Activated T-helper 2 cell treated with anti-CD3 and anti-CD28 coated beads, Interferon-gamma antibody, Interleukin-2, Interleukin-4, amounts not matched to agents 10 μg/mL and 5 μg/mL and 100 μg/mL, durations not matched to agents 14 hours and 24 hours and 36 hours (primary cell): ENCODE data around the gene ACAN. TPM values are rescaled to one million over a fixed set of nuclear protein-coding genes. Genes with fewer than 3 reads are reported as not detected.
A peak's percentile ranks its signal among the peaks of the same experiment; 100 is the strongest.
"Not testable (repeated sequence)": the region's sequence is repeated elsewhere in the genome, so short reads cannot be mapped to it uniquely, and the experiment has no call there.

Source experiments
- DNase-seq: peaks from one replicate; pipeline ENCODE4 v3.0.0; 2021; ENCODE audit warnings: low spot score
- H3K27ac Mint-ChIP-seq: one replicate; pipeline ENCODE4 v1.8.0; 2021; ENCODE audit warnings: mixed read lengths
- H3K27me3 Mint-ChIP-seq: one replicate; pipeline ENCODE4 v1.8.0; 2021; ENCODE audit warnings: low read depth, mixed read lengths
- H3K36me3 Mint-ChIP-seq: one replicate; pipeline ENCODE4 v1.8.0; 2021; ENCODE audit warnings: low read depth, mixed read lengths
- H3K4me1 Mint-ChIP-seq: one replicate; pipeline ENCODE4 v1.8.0; 2021; ENCODE audit warnings: low read depth, mixed read lengths
- H3K4me3 Mint-ChIP-seq: one replicate; pipeline ENCODE4 v1.8.0; 2021; ENCODE audit warnings: low read depth, mild to moderate bottlenecking, moderate library complexity, mixed read lengths
- H3K9me3 Mint-ChIP-seq: one replicate; pipeline ENCODE4 v1.8.0; 2021; ENCODE audit warnings: mixed read lengths
- intact Hi-C: fragments of 100-400 bp; cut with micrococcal nuclease; formaldehyde crosslinking; loops from one replicate; pipeline ENCODE4 v1.15.1; 2023
- total RNA-seq: library from RNA; stranded (reverse); gene quantifications from 2 replicates; pipeline ENCODE4 v1.2.3, GENCODE V29; 2022

The ACAN gene
- total RNA-seq, 1 donor from 2014 or later: not detected

DNA sequence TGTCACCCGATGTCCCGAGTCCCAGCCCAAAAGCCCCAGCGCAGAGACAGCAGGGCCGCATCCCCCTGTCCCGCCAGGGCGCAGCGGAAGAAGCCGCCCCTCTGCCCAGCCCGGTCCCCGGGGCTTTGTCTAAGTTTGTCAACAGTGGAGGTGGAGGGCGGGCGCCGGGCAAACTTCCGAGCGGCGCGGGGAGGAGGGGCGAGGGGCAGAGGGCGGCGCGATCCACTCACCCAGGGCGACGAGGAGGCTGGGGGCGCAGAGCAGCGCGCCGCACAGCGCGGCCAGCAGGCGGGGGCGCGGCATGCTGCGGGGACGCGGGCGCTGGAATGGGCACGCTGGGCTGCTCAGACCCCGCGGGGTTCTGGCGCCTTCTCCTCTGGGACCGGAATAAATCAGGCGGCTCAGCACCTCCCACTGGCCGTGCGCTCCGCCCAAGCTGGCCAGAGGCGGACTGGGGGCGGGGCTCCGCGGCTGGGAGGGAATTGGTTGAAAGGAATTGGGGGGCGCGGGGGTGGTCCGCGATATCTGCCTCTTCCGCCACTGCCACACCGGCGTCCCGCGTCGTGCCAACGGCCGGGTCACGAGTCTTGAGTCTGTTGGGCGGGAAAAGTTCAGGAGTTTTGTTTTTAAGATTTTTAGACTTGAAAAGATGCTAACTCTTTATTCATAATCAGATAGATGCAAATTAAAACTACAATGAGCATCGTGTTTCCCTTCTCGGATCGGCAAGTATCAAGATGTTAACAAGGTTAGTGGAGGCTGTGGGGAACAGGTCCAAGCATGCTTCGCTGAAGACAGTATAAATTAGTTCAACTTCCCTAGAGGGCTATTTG, 110.0 kb downstream of the ACAN start, which contains the start of gene MFGE8:
TSS of gene MFGE8 (minus strand) at position 363 of the 833 bp plus-strand sequence. CDS start at position 303, 60 bp downstream.
- Mint-ChIP-seq H3K9me3 (no peaks in the 10 kb centered on the region), H3K27me3 (peaks cover 4% of the 10 kb centered on the region), H3K36me3 (no peaks in the 10 kb centered on the region), H3K4me1 (peaks cover 16% of the 10 kb centered on the region), H3K4me3 (peak within 1 kb of the TSS; percentile 93), H3K27ac (peak within 1 kb of the TSS; percentile 79)
- DNase-seq: peak; percentile 69
- intact Hi-C loops: loop anchor here (2.0 kb wide), 1 partner anchor 18 kb away; the partner anchor contains the start of gene HAPLN3

DNA sequence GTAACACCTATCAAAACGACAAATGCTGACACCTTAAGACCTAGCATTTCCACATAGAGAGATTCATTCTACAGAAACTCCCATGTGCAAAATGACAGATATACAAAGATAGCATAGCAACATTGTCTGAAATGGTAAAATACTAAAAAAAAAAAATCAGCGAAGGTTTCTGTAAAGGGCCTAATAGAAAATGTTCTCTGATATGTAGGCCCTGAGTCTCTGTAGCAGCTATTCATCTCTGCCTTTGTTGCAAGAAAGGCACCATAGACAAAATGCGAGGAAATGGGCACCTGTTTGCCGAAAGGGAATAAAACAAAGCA, 110.6 kb downstream of the ACAN start:
- peak overlapping the region; percentile 93 for H3K4me3 Mint-ChIP-seq
- H3K27me3 Mint-ChIP-seq: peaks cover 4% of the 10 kb centered on the region
- no peak overlapping the region for H3K27ac Mint-ChIP-seq
- DNase-seq: no peak
- H3K4me1 Mint-ChIP-seq: peaks cover 20% of the 10 kb centered on the region
- intact Hi-C loops: loop anchor here (2.0 kb wide), 1 partner anchor 19 kb away; the partner anchor contains the start of gene HAPLN3
- no peaks in the 10 kb centered on the region for H3K9me3 Mint-ChIP-seq
- H3K36me3 Mint-ChIP-seq: no peaks in the 10 kb centered on the region

DNA sequence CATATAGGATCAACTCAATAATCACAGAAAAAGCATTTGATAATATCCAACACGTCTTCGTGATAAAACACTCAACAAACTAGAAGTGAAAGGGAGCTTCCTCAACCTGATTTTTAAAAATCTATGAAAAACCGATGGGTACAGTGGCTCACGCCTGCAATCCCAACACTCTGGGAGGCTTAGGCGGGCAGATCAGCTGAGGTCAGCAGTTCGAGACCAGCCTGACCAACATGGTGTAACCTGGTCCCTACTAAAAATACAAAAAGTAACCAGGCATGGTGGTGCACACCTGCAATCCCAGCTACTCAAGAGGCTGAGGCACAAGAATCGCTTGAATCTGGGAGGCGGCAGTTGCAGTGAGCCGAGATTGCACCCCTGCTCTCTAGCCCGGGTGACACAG, 112.1 kb downstream of the ACAN start:
- Mint-ChIP-seq H3K27me3 (peaks cover 4% of the 10 kb centered on the region), H3K27ac (no peak overlapping the region), H3K36me3 (no peaks in the 10 kb centered on the region), H3K4me3 (no peak overlapping the region), H3K4me1 (peaks cover 30% of the 10 kb centered on the region), H3K9me3 (no peaks in the 10 kb centered on the region)
- intact Hi-C loops: no loop called here
- no peak for DNase-seq

DNA sequence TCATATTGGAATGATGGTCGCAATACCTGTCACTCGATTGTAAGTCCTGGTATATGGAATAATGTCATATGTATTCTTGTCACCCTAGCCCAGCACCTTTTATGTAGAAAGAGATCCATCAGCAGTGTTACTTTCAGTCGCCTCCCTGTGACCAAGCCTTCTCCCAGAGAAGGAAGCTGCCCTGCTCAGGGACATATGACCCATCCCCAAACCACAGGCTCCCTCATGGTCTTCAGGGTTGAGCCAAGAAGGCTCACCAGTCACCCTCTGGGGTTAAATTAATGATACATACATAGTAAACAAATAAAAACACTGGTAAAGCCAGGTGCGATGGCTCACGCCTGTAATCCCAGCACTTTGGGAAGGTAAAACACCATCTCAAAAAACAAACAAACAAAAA, 114.5 kb downstream of the ACAN start:
- H3K4me3 Mint-ChIP-seq: no peak overlapping the region

DNA sequence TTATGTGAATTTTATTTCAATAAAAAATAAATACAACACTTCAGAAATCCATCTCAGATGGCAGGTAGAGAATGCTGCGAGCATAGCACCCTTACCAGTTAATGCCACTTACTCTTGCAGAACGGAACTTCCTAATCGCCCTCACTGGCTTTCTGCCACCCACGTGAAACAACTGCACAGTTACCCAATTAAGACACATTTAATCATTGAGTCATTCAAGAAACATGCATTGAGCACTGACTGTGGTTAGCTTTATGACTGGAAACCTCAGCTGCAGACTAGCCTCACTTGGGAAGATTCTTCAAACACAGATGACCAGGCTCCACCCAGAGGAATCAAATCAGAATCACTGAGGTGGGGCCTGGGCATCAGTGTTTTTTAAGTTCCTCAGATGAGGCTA, 115.5 kb downstream of the ACAN start:
- DNase-seq: no peak
- peak overlapping the region; percentile 43 for H3K27ac Mint-ChIP-seq
- H3K4me3 Mint-ChIP-seq: no peak overlapping the region
- no peaks in the 10 kb centered on the region for H3K9me3 Mint-ChIP-seq
- H3K27me3 Mint-ChIP-seq: peaks cover 10% of the 10 kb centered on the region
- intact Hi-C loops: no loop called here
- peaks cover 29% of the 10 kb centered on the region for H3K4me1 Mint-ChIP-seq
- no peaks in the 10 kb centered on the region for H3K36me3 Mint-ChIP-seq

More for the DNA sequence above, 114.5 kb downstream of the ACAN start:
- Mint-ChIP-seq H3K4me1 (peaks cover 34% of the 10 kb centered on the region), H3K27ac (no peak overlapping the region), H3K36me3 (no peaks in the 10 kb centered on the region), H3K27me3 (peaks cover 9% of the 10 kb centered on the region), H3K9me3 (no peaks in the 10 kb centered on the region)
- intact Hi-C loops: no loop called here
- DNase-seq: no peak

DNA sequence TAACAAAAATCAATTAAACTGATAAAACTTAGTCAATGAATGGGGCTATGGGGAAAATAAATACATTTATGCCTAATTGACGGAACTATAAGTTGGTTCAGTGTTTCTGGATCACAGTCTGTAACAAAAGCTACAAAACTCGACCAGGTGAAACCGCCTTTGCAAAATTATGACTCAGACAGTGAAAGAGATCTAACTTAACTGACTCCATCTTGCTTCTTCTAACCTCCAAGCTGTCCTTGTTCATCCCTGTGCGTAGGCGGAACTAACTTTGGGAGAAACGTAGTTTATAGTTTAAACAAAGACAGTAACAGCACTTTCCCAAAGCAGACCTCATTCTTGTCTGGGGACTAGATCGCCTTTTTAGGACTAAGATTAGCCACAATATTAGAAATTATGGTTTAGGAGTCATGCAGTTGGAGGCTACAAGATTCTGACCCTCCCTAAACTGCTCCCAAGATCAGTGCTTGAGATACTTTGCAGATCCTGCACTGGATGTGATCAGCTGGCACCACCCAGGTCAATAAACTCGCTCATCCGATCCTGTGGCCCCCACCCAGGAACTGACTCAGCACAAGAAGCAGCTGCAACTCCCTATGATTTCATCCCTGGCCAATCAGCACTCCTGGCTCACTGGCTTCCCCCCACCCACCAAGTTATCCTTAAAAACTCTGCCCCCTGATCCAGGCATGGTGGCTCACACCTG, 117.1 kb downstream of the ACAN start:
- H3K4me1 Mint-ChIP-seq: peaks cover 29% of the 10 kb centered on the region
- no peaks in the 10 kb centered on the region for H3K9me3 Mint-ChIP-seq
- no peak overlapping the region for H3K27ac Mint-ChIP-seq
- intact Hi-C loops: no loop called here
- H3K27me3 Mint-ChIP-seq: peaks cover 12% of the 10 kb centered on the region
- H3K4me3 Mint-ChIP-seq: no peak overlapping the region
- no peaks in the 10 kb centered on the region for H3K36me3 Mint-ChIP-seq
- no peak for DNase-seq

DNA sequence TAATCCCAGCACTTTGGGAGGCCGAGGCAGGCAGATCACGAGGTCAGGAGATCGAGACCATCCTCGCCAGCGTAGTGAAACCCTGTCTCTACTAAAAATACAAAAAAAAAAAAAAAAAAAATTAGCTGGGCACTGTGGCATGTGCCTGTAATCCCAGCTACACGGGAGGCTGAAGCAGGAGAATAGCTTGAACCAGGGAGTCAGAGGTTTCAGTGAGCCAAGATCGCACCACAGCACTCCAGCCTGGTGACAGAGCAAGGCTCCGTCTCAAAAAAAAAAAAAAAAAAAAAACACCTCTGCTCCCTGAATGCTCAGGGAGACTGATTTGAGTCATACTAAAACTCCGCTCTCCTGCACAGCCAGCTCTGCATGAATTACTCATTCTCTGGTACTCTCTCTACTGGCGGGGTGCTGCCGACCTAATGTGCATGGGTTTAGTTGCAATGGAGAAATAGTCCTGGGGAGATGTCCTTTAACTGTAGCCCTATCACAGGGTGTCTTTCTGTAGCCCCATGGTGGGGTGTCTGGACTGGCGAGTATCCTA, 117.7 kb downstream of the ACAN start:
- intact Hi-C loops, H3K4me3 Mint-ChIP-seq, H3K36me3 Mint-ChIP-seq: not testable (repeated sequence)

More for the DNA sequence above, 117.7 kb downstream of the ACAN start:
- DNase-seq, H3K27ac Mint-ChIP-seq, H3K9me3 Mint-ChIP-seq: not testable (repeated sequence)
- Mint-ChIP-seq H3K4me1 (peaks cover 29% of the 10 kb centered on the region), H3K27me3 (peaks cover 13% of the 10 kb centered on the region)

Other genes with a start within 250 kb of the ACAN start
- gene AEN, start 182.1 kb upstream of the ACAN start, total RNA-seq: 52.9 and 54.3 TPM in 2 replicates
- 36.3 and 38.0 TPM in 2 replicates for gene ISG20, start 164.4 kb upstream of the ACAN start, total RNA-seq
- gene HAPLN3, start 92.1 kb downstream of the ACAN start, total RNA-seq: 68.1 and 71.4 TPM in 2 replicates
- gene MFGE8, start 109.9 kb downstream of the ACAN start, total RNA-seq: 13.4 and 13.7 TPM in 2 replicates